8988T (cell line): ENCODE results near the gene CCN2.
A peak's percentile ranks its signal among the peaks of the same experiment; 100 is the strongest.

Experiments used
- DNase-seq: peaks from one replicate; pipeline ENCODE4 v3.0.0; 2011

Gene CCN2

GRCh38 chr6:131966443-131966842 is 15.3 kb upstream of the CCN2 start:
- no peak for DNase-seq

GRCh38 chr6:131963063-131963462 is 11.9 kb upstream of the CCN2 start:
- no peak for DNase-seq

GRCh38 chr6:131960371-131961133 is 9.4 kb upstream of the CCN2 start:
- DNase-seq, result no peak

- DNase-seq, result no peak
Observed at GRCh38 chr6:131958542-131959470, 7.6 kb upstream of the CCN2 start.

- no peak for DNase-seq
Observed at GRCh38 chr6:131958095-131958494, 6.9 kb upstream of the CCN2 start.

- DNase-seq, result no peak
Observed at GRCh38 chr6:131955876-131956275, 4.7 kb upstream of the CCN2 start.

- DNase-seq, result no peak
Observed at GRCh38 chr6:131955192-131955591, 4.0 kb upstream of the CCN2 start.

GRCh38 chr6:131954775-131955107 is 3.6 kb upstream of the CCN2 start:
- DNase-seq, result peak; percentile 67

- DNase-seq, result no peak
Observed at GRCh38 chr6:131954059-131954774, 3.0 kb upstream of the CCN2 start.

- DNase-seq, result no peak
Observed at GRCh38 chr6:131952886-131953509, 1.8 kb upstream of the CCN2 start.

- DNase-seq, result no peak
Observed at GRCh38 chr6:131951576-131952230, 531 bp upstream of the CCN2 start.

GRCh38 chr6:131949909-131950766 is 1.0 kb downstream of the CCN2 start:
- peak; percentile 56 for DNase-seq

GRCh38 chr6:131949620-131949908 is 1.6 kb downstream of the CCN2 start:
- no peak for DNase-seq

GRCh38 chr6:131948692-131949619 is 2.2 kb downstream of the CCN2 start:
- DNase-seq, result no peak

GRCh38 chr6:131947986-131948661 is 3.0 kb downstream of the CCN2 start:
- DNase-seq, result no peak

- DNase-seq, result no peak
Observed at GRCh38 chr6:131946992-131947955, 3.9 kb downstream of the CCN2 start.

GRCh38 chr6:131946404-131946991 is 4.7 kb downstream of the CCN2 start:
- no peak for DNase-seq

GRCh38 chr6:131945971-131946370 is 5.2 kb downstream of the CCN2 start:
- no peak for DNase-seq
